Transverse colon (tissue), 4 donors: Measurements from ENCODE around the gene NFS1. TPM values are rescaled to one million over a fixed set of nuclear protein-coding genes. Genes with fewer than 3 reads are reported as not detected.

ENCODE experiments used
- DNase-seq: peaks from one replicate; pipeline ENCODE4 v3.0.0-alpha.2; 2019
- H3K27ac ChIP-seq, 4 donors: fragments of 200-600 bp; sonication (generic); 2 replicates each; pipeline ENCODE4 v1.5.1; 2016 to 2018; ENCODE audit warnings: inconsistent platforms in 4 of 4
- H3K27me3 ChIP-seq: fragments of 200-600 bp; sonication (generic); 2 replicates; pipeline ENCODE4 v1.5.1; 2017; ENCODE audit warnings: inconsistent platforms
- H3K36me3 ChIP-seq, 4 donors: fragments of 200-600 bp; sonication (generic); 2 replicates each; pipeline ENCODE4 v1.5.1; 2017 to 2019; ENCODE audit warnings: inconsistent platforms in 4 of 4
- H3K4me1 ChIP-seq, 4 donors: fragments of 200-600 bp; sonication (generic); 2 replicates each; pipeline ENCODE4 v1.5.1; 2017 to 2020; ENCODE audit warnings: inconsistent platforms in 4 of 4
- H3K4me3 ChIP-seq, 4 donors: fragments of 200-600 bp; sonication (generic); 1 replicate in 1 of 4; 2 replicates in 3 of 4; pipeline versions ENCODE4 v1.5.1 to v1.6.1; 2017 to 2019; ENCODE audit warnings: inconsistent platforms in 4 of 4
- H3K9me3 ChIP-seq, 2 donors: fragments of 200-600 bp; sonication (generic); 2 replicates each; pipeline ENCODE4 v1.5.1; 2017 to 2019; ENCODE audit warnings: inconsistent platforms in 2 of 2
- CTCF ChIP-seq, 5 experiments: fragments of 200-600 bp in 3 of 5; fragments of 450-650 bp in 2 of 5; sonication (generic) in 3 of 5; IDR thresholded peaks; 1 replicate in 2 of 5; 2 replicates in 3 of 5; pipeline ENCODE4 v1.5.1; 2016 to 2017; ENCODE audit warnings: antibody characterized with exemption in 5 of 5, inconsistent platforms in 3 of 5, mild to moderate bottlenecking in 2 of 5, moderate library complexity in 1 of 5
- EP300 ChIP-seq: sonication (generic); formaldehyde crosslinking; IDR thresholded peaks from one replicate; pipeline ENCODE4 v1.6.1; 2017; ENCODE audit warnings: antibody characterized with exemption, low read depth
- POLR2A ChIP-seq: fragments of 450-650 bp; IDR thresholded peaks from one replicate; pipeline ENCODE4 v1.6.1; 2016; ENCODE audit warnings: antibody characterized with exemption, mild to moderate bottlenecking, moderate library complexity
- POLR2AphosphoS5 ChIP-seq, 3 donors: sonication (generic); formaldehyde crosslinking; IDR thresholded peaks; one replicate each; pipeline ENCODE4 v1.6.1; 2016; ENCODE audit warnings: antibody characterized with exemption in 3 of 3
- WGBS, 2 donors: methylation state at CpG; one replicate each; pipeline ENCODE4 v1.1.5; 2018; ENCODE audit warnings: low coverage in 1 of 2; 5-methylcytosine and 5-hydroxymethylcytosine counted together
- in situ Hi-C, 4 donors: fragments of 200-750 bp; cut with MboI; loops; one replicate each; pipeline versions ENCODE4 v1.15.0 to v1.15.1; 2017; ENCODE audit warnings: low sequenced_read_pairs in 3 of 4, low pct_ligation_motif_present in 1 of 4, low pct_unique_long_range_greater_than_20kb in 1 of 4
- intact Hi-C: fragments of 100-400 bp; cut with DNase I; formaldehyde crosslinking; loops from one replicate; pipeline ENCODE4 v1.15.1; 2023; ENCODE audit warnings: low total_unique reads
- total RNA-seq, 4 donors: library from RNA; depleted of rRNA; stranded (reverse); fragments of >200 nt; gene quantifications; one replicate each; pipeline ENCODE4 v1.1.0, GENCODE V29; 2016

Gene NFS1
- total RNA-seq, 4 donors from 2014 or later, result 28.4 to 54.1 (median 42.0) TPM

- in situ Hi-C loops, result no loop called here
- TF ChIP-seq CTCF (IDR thresholded peaks at IDR 0.05), result no peak
- TF ChIP-seq EP300, result no peak
- no peak for TF ChIP-seq POLR2AphosphoS5 (IDR thresholded peaks at IDR 0.05)
- TF ChIP-seq POLR2A, result no peak
- WGBS, 2 donors, result 89 to 96% methylated on average over 5 to 10 of the region's 10 CpGs
- DNase-seq, result no peak
- Histone ChIP-seq H3K27me3 (no peaks in the 10 kb centered on the region), H3K4me3 (no peak overlapping the region), H3K27ac (peak overlapping the region in 2 of 4 donors; percentile 25 to 95), H3K4me1 (peaks cover 21 to 79% (median 63%) of the 10 kb centered on the region in 4 donors), H3K36me3 (no peaks in the 10 kb centered on the region), H3K9me3 (no peaks in the 10 kb centered on the region)
- intact Hi-C loops, result no loop called here
Measured at GRCh38 chr20:35660122-35660937, 38.8 kb downstream of the NFS1 start.

- H3K27ac ChIP-seq, result peak overlapping the region in 1 of 4 donors; percentile 2
- in situ Hi-C loops (no loop called here), intact Hi-C loops (no loop called here)
- no peaks in the 10 kb centered on the region for H3K27me3 ChIP-seq
- WGBS, 2 donors, result 17 to 26% methylated on average over 1 of the region's 1 CpG
- no peak overlapping the region for H3K4me3 ChIP-seq
- H3K36me3 ChIP-seq, result peaks cover 0 to 21% (median 8%) of the 10 kb centered on the region in 4 donors
- TF ChIP-seq CTCF (IDR thresholded peaks at IDR 0.05) (no peak), EP300 (no peak), POLR2A (no peak), POLR2AphosphoS5 (IDR thresholded peaks at IDR 0.05) (no peak)
- DNase-seq, result no peak
- H3K9me3 ChIP-seq, result no peaks in the 10 kb centered on the region
- H3K4me1 ChIP-seq, result peaks cover 21 to 68% (median 49%) of the 10 kb centered on the region in 4 donors
Measured at GRCh38 chr20:35657271-35657670, 41.9 kb downstream of the NFS1 start.

GRCh38 chr20:35654415-35654814, 44.7 kb downstream of the NFS1 start:
- DNase-seq, result no peak
- H3K27ac ChIP-seq, result no peak overlapping the region
- no peak overlapping the region for H3K4me3 ChIP-seq
- 92% methylated on average over 9 of the region's 9 CpGs; no CpG with 5 or more reads in 1 of the 2 donors for WGBS, 2 donors
- TF ChIP-seq EP300, result no peak
- no peak for TF ChIP-seq POLR2AphosphoS5 (IDR thresholded peaks at IDR 0.05)
- TF ChIP-seq POLR2A, result no peak
- TF ChIP-seq CTCF (IDR thresholded peaks at IDR 0.05), result no peak
- H3K36me3 ChIP-seq, result peaks cover 0 to 21% (median 8%) of the 10 kb centered on the region in 4 donors
- peaks cover 5 to 68% (median 39%) of the 10 kb centered on the region in 4 donors for H3K4me1 ChIP-seq
- in situ Hi-C loops (no loop called here), intact Hi-C loops (no loop called here)
- no peaks in the 10 kb centered on the region for H3K27me3 ChIP-seq
- H3K9me3 ChIP-seq, result no peaks in the 10 kb centered on the region

- Histone ChIP-seq H3K9me3 (no peaks in the 10 kb centered on the region), H3K4me1 (peaks cover 5 to 68% (median 37%) of the 10 kb centered on the region in 4 donors), H3K27me3 (no peaks in the 10 kb centered on the region), H3K27ac (no peak overlapping the region), H3K4me3 (no peak overlapping the region), H3K36me3 (peaks cover 0 to 21% (median 8%) of the 10 kb centered on the region in 4 donors)
- TF ChIP-seq POLR2A, result no peak
- TF ChIP-seq EP300, result no peak
- TF ChIP-seq CTCF (IDR thresholded peaks at IDR 0.05), result no peak
- no peak for TF ChIP-seq POLR2AphosphoS5 (IDR thresholded peaks at IDR 0.05)
- no peak for DNase-seq
- WGBS, 2 donors, result 88 to 95% methylated on average over 4 of the region's 4 CpGs
- intact Hi-C loops (no loop called here), in situ Hi-C loops (no loop called here)
Measured at GRCh38 chr20:35653893-35654292, 45.3 kb downstream of the NFS1 start.
